Stimulated activated CD4-positive, alpha-beta T cell treated with anti-CD3 and anti-CD28 coated beads, Interleukin-15, amount 100 ng/mL, for 24 hours (primary cell): Measurements from ENCODE around the gene RBP5.

Experiments
- DNase-seq: peaks from one replicate; pipeline ENCODE4 v3.0.0-alpha.2; 2020

Gene RBP5

GRCh38 chr12:7144414-7145120, 15.9 kb upstream of the RBP5 start:
- no peak for DNase-seq

GRCh38 chr12:7143564-7143963, 14.9 kb upstream of the RBP5 start:
- DNase-seq, result no peak

GRCh38 chr12:7142809-7143465, 14.2 kb upstream of the RBP5 start:
- no peak for DNase-seq

GRCh38 chr12:7142056-7142644, 13.5 kb upstream of the RBP5 start:
- peak; percentile 73 for DNase-seq

- DNase-seq, result no peak
These were observed 12.8 kb upstream of the RBP5 start for GRCh38 chr12:7141351-7142005.

GRCh38 chr12:7139200-7139599, 10.5 kb upstream of the RBP5 start:
- DNase-seq, result no peak

GRCh38 chr12:7137908-7138307, 9.2 kb upstream of the RBP5 start:
- DNase-seq, result no peak

- DNase-seq, result no peak
These were observed 8.0 kb upstream of the RBP5 start for GRCh38 chr12:7136676-7137075.

GRCh38 chr12:7136071-7136470, 7.4 kb upstream of the RBP5 start:
- DNase-seq, result no peak

- DNase-seq, result no peak
These were observed 5.9 kb upstream of the RBP5 start for GRCh38 chr12:7134396-7135166.

GRCh38 chr12:7131502-7131866, 2.8 kb upstream of the RBP5 start:
- DNase-seq, result peak; percentile 50

GRCh38 chr12:7130701-7131501, 2.2 kb upstream of the RBP5 start:
- DNase-seq, result peak; percentile 71

- peak; percentile 87 for DNase-seq
These were observed 1.4 kb upstream of the RBP5 start, which contains the start of gene CLSTN3 for GRCh38 chr12:7129872-7130691. CLSTN3 (plus strand) TSS chr12:7130371; CDS start chr12:7130649, 278 bp downstream.

GRCh38 chr12:7129287-7129871, 690 bp upstream of the RBP5 start:
- DNase-seq, result no peak

- no peak for DNase-seq
These were observed 618 bp downstream of the RBP5 start for GRCh38 chr12:7127916-7128626.

GRCh38 chr12:7125632-7126227, 3.0 kb downstream of the RBP5 start:
- DNase-seq, result no peak

- no peak for DNase-seq
These were observed 4.7 kb downstream of the RBP5 start for GRCh38 chr12:7123806-7124522.

GRCh38 chr12:7122811-7123769, 5.6 kb downstream of the RBP5 start:
- DNase-seq, result no peak
